Caco-2 (cell line): ENCODE results near the gene RAC2. TPM values are rescaled to one million over a fixed set of nuclear protein-coding genes. Genes with fewer than 3 reads are reported as not detected.

Experiments
- BruUV-seq: library from RNA; stranded (reverse); fragments of 400-500 nt; replicated peaks from 2 replicates; lab custom pipeline; 2021; lab: Mats Ljungman, UMichigan
- CTCF ChIA-PET: fragments of 300-600 bp; sonication (Branson Sonifier 250); formaldehyde crosslinking; loops from one replicate; lab custom pipeline; 2022; ENCODE audit warnings: antibody characterized with exemption; lab: Charles Lee
- POLR2A ChIA-PET: fragments of 300-600 bp; sonication (Branson Sonifier 250); formaldehyde crosslinking; loops from one replicate; lab custom pipeline; 2022; ENCODE audit warnings: antibody characterized with exemption; lab: Charles Lee
- DNase-seq, 2 experiments: peaks; one replicate each; pipeline versions ENCODE4 v3.0.0 to v3.0.0-alpha.2; 2020 to 2022
- H3K27me3 ChIP-seq: replicated peaks from 2 replicates; pipeline ENCODE4 v1.6.0; 2011; ENCODE audit warnings: low read length; ENCODE audit not compliant: control insufficient read depth, insufficient read depth
- H3K36me3 ChIP-seq: 2 replicates; pipeline ENCODE4 v1.5.1; 2011; ENCODE audit warnings: low read length; ENCODE audit not compliant: control insufficient read depth, insufficient read depth
- H3K4me1 ChIP-seq: fragments of 250-450 bp; sonication (Bioruptor Pico); 2 replicates; pipeline ENCODE4 v1.5.1; 2020; ENCODE audit warnings: mild to moderate bottlenecking
- H3K4me3 ChIP-seq: 2 replicates; pipeline ENCODE4 v1.5.1; 2011; ENCODE audit warnings: low read depth, mild to moderate bottlenecking, control low read depth, low read length
- H3K9me3 ChIP-seq: fragments of 250-450 bp; sonication (Bioruptor Pico); 2 replicates; pipeline ENCODE4 v1.5.1; 2020; ENCODE audit warnings: mild to moderate bottlenecking, moderate library complexity
- H3K27ac Mint-ChIP-seq: one replicate; pipeline ENCODE4 v1.8.0; 2022; ENCODE audit warnings: mixed read lengths; ENCODE audit not compliant: unreplicated experiment
- H3K27me3 Mint-ChIP-seq: one replicate; pipeline ENCODE4 v1.8.0; 2022; ENCODE audit warnings: mixed read lengths; ENCODE audit not compliant: insufficient read depth, unreplicated experiment
- H3K36me3 Mint-ChIP-seq: one replicate; pipeline ENCODE4 v1.8.0; 2022; ENCODE audit warnings: mild to moderate bottlenecking, mixed read lengths; ENCODE audit not compliant: insufficient read depth, unreplicated experiment
- H3K4me1 Mint-ChIP-seq: one replicate; pipeline ENCODE4 v1.8.0; 2022; ENCODE audit warnings: low read depth, mixed read lengths; ENCODE audit not compliant: unreplicated experiment
- H3K4me3 Mint-ChIP-seq: one replicate; pipeline ENCODE4 v1.8.0; 2022; ENCODE audit warnings: mild to moderate bottlenecking, moderate library complexity, mixed read lengths; ENCODE audit not compliant: unreplicated experiment
- H3K9me3 Mint-ChIP-seq: one replicate; pipeline ENCODE4 v1.8.0; 2022; ENCODE audit warnings: mixed read lengths; ENCODE audit not compliant: unreplicated experiment
- CTCF ChIP-seq, 2 experiments: fragments of 200-600 bp in 1 of 2; IDR thresholded peaks; 1 replicate in 1 of 2; 2 replicates in 1 of 2; pipeline versions ENCODE4 v1.5.1 to v1.8.0; 2011 to 2022; ENCODE audit warnings: antibody characterized with exemption in 1 of 2, control low read depth in 1 of 2, inconsistent platforms in 1 of 2, low read depth in 1 of 2, low read length in 1 of 2, mild to moderate bottlenecking in 1 of 2, moderate library complexity in 1 of 2; ENCODE audit not compliant: insufficient read depth in 1 of 2, severe bottlenecking in 1 of 2, unreplicated experiment in 1 of 2
- intact Hi-C: fragments of 100-400 bp; cut with micrococcal nuclease; formaldehyde crosslinking; loops from one replicate; pipeline ENCODE4 v1.10.0; 2022; ENCODE audit not compliant: unreplicated experiment
- total RNA-seq: library from RNA; stranded (reverse); gene quantifications from 2 replicates; pipeline ENCODE4 v1.2.3, GENCODE V29; 2022

Gene RAC2
- total RNA-seq, 1 experiment from 2014 or later = 0.25 TPM

DNA sequence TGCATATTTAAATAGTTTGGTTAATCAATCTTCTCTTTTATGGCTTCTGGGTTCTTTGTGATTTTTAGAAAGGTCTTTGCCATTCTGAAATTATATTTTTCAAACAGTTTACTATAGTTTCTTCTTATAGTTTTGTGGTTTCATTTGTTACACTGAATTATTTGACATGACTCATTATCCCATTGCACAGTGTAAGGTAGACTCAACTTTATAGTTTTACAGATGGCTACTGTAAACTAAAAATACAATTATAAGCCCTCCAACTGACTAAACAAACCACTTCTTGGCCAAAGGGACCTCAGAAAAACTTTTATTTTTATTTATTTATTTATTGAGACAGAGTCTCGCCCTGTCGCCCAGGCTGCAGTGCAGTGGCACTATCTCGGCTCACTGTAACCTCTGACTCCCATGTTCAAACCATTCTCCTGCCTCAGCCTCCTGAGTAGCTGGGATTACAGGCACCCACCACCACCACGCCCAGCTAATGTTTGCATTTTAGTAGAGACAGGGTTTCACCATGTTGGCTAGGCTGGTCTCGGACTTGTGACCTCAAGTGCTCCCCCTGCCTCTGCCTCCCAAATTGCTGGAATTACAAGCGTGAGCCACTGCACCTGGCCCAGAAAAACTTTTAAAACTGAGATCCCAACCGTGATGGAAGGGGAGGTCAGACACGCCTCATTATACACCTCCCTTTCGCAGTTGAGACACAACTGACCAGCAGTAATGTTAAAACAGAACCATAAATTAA lies 14.1 kb upstream of the RAC2 start:
- BruUV-seq = no TSS peak
- H3K4me1 ChIP-seq = no peaks in the 10 kb centered on the region
- no peak overlapping the region for H3K27ac Mint-ChIP-seq
- POLR2A ChIA-PET = no interaction called here
- H3K9me3 ChIP-seq = no peaks in the 10 kb centered on the region
- TF ChIP-seq CTCF (IDR thresholded peaks at IDR 0.05; ENCODE audit: insufficient read depth in 1 of 2, low read depth in 1 of 2, low read length in 1 of 2, severe bottlenecking in 1 of 2, unreplicated experiment in 1 of 2) = no peak
- H3K9me3 Mint-ChIP-seq = no peaks in the 10 kb centered on the region
- no peak for DNase-seq
- intact Hi-C loops = no loop called here
- no peaks in the 10 kb centered on the region for H3K36me3 Mint-ChIP-seq
- H3K27me3 Mint-ChIP-seq = peaks cover 8% of the 10 kb centered on the region
- H3K27me3 ChIP-seq = no peaks in the 10 kb centered on the region; the same call in 1 of the 2 replicates
- CTCF ChIA-PET = no interaction called here
- H3K36me3 ChIP-seq = no peaks in the 10 kb centered on the region
- H3K4me1 Mint-ChIP-seq = no peaks in the 10 kb centered on the region
- no peak overlapping the region for H3K4me3 Mint-ChIP-seq
- no peak overlapping the region for H3K4me3 ChIP-seq

DNA sequence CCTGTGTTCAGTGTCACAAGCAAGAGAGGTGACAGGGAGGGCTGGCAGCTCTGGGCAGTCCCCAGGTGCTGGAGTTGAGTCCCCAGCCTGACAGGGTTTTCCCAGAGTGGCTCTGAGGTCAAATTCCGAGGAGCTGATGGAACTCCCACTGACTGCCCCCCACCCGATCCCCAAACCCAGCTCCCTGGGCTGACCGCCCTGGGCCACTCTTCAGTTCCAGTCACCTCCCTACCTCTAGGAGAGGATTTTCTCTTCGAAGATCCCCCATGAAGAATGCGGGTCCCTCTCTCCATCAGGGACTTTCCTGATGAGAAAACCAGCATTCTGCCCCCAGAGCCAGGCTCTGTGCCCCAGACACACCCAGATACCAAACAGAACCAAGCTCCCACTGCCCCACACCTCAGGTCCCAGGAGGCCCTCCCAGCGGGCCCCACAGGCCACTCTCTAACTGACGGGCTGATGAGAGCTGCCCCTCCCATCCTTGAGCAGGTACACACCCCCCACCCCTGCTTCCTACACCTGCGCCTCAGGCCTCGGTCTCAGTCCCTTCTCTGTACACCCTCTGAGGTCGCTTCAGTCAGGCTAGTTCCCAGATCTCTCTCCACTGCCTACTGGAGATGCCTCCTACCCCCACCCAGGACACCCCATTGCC lies 12.1 kb upstream of the RAC2 start:
- TF ChIP-seq CTCF (IDR thresholded peaks at IDR 0.05; ENCODE audit: insufficient read depth in 1 of 2, low read depth in 1 of 2, low read length in 1 of 2, severe bottlenecking in 1 of 2, unreplicated experiment in 1 of 2) = no peak
- BruUV-seq = no TSS peak
- Mint-ChIP-seq H3K4me1 (no peaks in the 10 kb centered on the region), H3K27ac (no peak overlapping the region), H3K4me3 (no peak overlapping the region), H3K36me3 (no peaks in the 10 kb centered on the region), H3K9me3 (no peaks in the 10 kb centered on the region), H3K27me3 (peaks cover 8% of the 10 kb centered on the region)
- Histone ChIP-seq H3K9me3 (no peaks in the 10 kb centered on the region), H3K4me1 (no peaks in the 10 kb centered on the region), H3K27me3 (no peaks in the 10 kb centered on the region), H3K36me3 (no peaks in the 10 kb centered on the region), H3K4me3 (no peak overlapping the region)
- intact Hi-C loops = no loop called here
- ChIA-PET POLR2A (no interaction called here), CTCF (no interaction called here)
- no peak for DNase-seq

DNA sequence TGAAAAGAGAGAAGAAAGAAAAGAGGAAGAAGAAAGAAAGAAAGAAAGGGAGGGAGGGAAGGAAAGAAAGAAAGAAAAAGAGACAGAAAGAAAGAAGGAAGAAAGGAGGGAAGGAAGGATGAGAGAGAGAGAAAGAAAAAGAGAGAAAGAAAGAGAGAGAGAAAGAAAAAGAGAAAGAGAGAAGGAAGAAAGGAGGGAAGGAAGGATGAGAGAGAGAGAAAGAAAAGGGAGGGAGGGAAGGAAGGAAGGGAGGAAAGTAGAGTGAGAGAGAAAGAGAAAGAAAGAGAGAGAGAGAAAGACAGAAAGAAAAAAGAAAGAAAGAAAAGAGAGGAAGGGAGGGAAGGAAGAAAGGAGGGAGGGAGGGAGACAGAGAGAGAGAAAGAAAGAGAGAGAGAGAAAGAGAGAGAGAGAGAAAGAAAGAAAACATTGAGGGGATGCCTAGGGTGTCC lies 11.5 kb upstream of the RAC2 start:
- BruUV-seq = no TSS peak
- no peak for TF ChIP-seq CTCF (IDR thresholded peaks at IDR 0.05; ENCODE audit: insufficient read depth in 1 of 2, low read depth in 1 of 2, low read length in 1 of 2, severe bottlenecking in 1 of 2, unreplicated experiment in 1 of 2)
- H3K4me3 ChIP-seq = no peak overlapping the region
- no peak overlapping the region for H3K4me3 Mint-ChIP-seq
- no peak overlapping the region for H3K27ac Mint-ChIP-seq
- no peaks in the 10 kb centered on the region for H3K4me1 Mint-ChIP-seq
- ChIA-PET POLR2A (no interaction called here), CTCF (no interaction called here)
- H3K4me1 ChIP-seq = no peaks in the 10 kb centered on the region
- H3K27me3 Mint-ChIP-seq = peaks cover 5% of the 10 kb centered on the region
- intact Hi-C loops = no loop called here
- H3K36me3 Mint-ChIP-seq = no peaks in the 10 kb centered on the region
- H3K27me3 ChIP-seq = no peaks in the 10 kb centered on the region
- no peaks in the 10 kb centered on the region for H3K9me3 ChIP-seq
- no peak for DNase-seq
- no peaks in the 10 kb centered on the region for H3K9me3 Mint-ChIP-seq
- H3K36me3 ChIP-seq = no peaks in the 10 kb centered on the region
